Activated CD4-positive, alpha-beta memory T cell treated with anti-CD3 and anti-CD28 coated beads, Interleukin-2, amount 10 ng/mL, durations not matched to agents 7 days and 5 days (primary cell): Measurements from ENCODE around the gene AMBRA1. TPM values are rescaled to one million over a fixed set of nuclear protein-coding genes. Genes with fewer than 3 reads are reported as not detected.

ENCODE experiments used
- CTCF ChIA-PET: fragments of 350-600 bp; sonication (Branson Sonifier 250); formaldehyde crosslinking; loops from one replicate; lab custom pipeline; 2021; ENCODE audit warnings: antibody characterized with exemption, inconsistent platforms; lab: Charles Lee
- POLR2A ChIA-PET: fragments of 350-600 bp; sonication (Branson Sonifier 250); formaldehyde crosslinking; loops from one replicate; lab custom pipeline; 2021; ENCODE audit warnings: antibody characterized with exemption; lab: Charles Lee
- DNase-seq: peaks from one replicate; pipeline ENCODE4 v3.0.0-alpha.2; 2020
- H3K27ac Mint-ChIP-seq: one replicate; pipeline ENCODE4 v1.8.0; 2021; ENCODE audit warnings: mild to moderate bottlenecking, mixed read lengths
- H3K27me3 Mint-ChIP-seq: one replicate; pipeline ENCODE4 v1.8.0; 2021; ENCODE audit warnings: mixed read lengths
- H3K36me3 Mint-ChIP-seq: one replicate; pipeline ENCODE4 v1.8.0; 2021; ENCODE audit warnings: low read depth, mixed read lengths
- H3K4me1 Mint-ChIP-seq: one replicate; pipeline ENCODE4 v1.8.0; 2021; ENCODE audit warnings: mixed read lengths
- H3K4me3 Mint-ChIP-seq: one replicate; pipeline ENCODE4 v1.8.0; 2021; ENCODE audit warnings: mild to moderate bottlenecking, mixed read lengths
- H3K9me3 Mint-ChIP-seq: one replicate; pipeline ENCODE4 v1.8.0; 2021; ENCODE audit warnings: mixed read lengths
- total RNA-seq, 2 experiments: library from RNA; stranded (reverse); gene quantifications; one replicate each; pipeline ENCODE4 v1.2.3, GENCODE V29; 2021

The AMBRA1 gene
- total RNA-seq, 2 experiments from 2014 or later = 34.6 to 35.5 TPM

DNA sequence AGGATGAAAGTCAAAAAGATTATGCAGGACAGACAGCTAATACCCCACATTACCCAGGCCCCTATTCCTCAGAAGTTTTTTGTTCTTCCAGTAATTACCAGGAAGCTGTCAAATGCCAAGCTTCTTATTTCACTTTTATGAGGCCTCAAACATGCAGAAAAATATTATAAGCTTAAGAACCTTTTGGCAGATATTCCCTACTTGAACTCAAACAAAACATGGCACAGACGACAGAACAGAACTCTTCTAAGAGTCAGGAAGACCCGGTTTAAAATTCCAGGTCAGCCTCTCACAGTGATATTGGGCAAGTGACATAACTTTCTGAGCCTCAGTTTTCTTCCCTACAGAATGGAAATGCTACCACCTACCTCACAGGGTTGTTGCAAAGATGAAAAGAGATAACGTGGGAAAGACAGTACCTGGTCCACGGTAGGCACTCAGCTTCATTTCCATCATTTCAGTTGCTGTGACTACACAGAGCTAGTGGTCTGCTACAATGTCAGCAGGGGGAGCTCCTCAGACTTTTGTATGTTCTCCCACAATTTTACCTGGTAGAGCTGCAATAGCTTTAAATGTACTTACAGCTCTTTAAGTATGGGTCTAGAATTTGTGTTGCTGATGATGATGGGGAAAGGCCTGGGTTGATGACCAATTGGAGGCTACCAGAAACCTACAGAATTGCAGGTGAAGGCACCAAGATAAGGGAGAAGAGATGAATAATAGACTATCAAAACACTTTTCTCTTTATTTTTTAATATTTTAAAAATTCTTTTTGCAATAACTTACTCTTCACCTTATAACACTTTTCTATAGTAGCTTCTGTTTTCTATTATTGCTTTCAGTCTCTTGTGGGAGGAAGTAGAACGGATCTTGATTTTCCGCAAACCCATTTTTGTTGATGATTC, 103.9 kb downstream of the AMBRA1 start:
- Mint-ChIP-seq H3K9me3 (no peaks in the 10 kb centered on the region), H3K36me3 (peaks cover 12% of the 10 kb centered on the region)
- POLR2A ChIA-PET = interaction anchor here (0.6 to 1.5 kb wide), 3 partner anchors 10 to 14 kb away, joined by 3 read pairs; no protein-coding TSS in a partner anchor

DNA sequence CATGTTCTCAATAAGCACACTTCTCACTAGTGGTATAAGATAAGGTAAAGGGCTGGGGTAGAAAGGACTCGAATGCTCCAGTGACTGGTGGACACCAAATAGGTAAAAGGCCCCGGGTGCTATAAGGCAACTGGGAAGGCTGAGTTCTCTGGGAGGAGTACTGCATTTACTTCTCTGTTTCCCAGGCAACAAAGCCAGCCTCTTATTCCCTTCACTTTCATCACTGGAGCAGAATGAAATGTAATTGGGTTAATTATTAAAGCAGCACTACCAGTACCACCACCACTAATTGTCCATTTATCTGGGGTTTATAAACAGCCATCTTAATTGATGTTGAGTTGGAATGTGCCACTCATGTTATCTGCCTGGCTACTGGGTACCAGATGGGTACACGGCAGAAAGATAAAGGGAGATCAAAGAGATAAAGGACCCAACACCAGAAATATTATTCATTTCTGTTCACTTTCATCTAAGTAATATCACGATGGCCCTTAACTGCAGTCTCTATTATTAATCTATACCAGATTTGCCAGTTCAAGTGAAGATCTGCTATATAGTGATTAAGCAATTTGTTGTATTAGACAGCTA, 107.9 kb downstream of the AMBRA1 start:
- Mint-ChIP-seq H3K27ac (no peak overlapping the region), H3K36me3 (peaks cover 6% of the 10 kb centered on the region), H3K9me3 (no peaks in the 10 kb centered on the region), H3K4me1 (peaks cover 4% of the 10 kb centered on the region), H3K4me3 (no peak overlapping the region), H3K27me3 (no peaks in the 10 kb centered on the region)
- ChIA-PET CTCF (interaction anchor here (2.5 kb wide), 1 partner anchor 43 kb away, joined by 10 read pairs; no protein-coding TSS in a partner anchor), POLR2A (no interaction called here)
- no peak for DNase-seq

More for the DNA sequence above, 103.9 kb downstream of the AMBRA1 start:
- Mint-ChIP-seq H3K4me3 (no peak overlapping the region), H3K27me3 (no peaks in the 10 kb centered on the region), H3K27ac (no peak overlapping the region), H3K4me1 (peaks cover 3% of the 10 kb centered on the region)
- CTCF ChIA-PET = interaction anchor here (0.6 to 3.1 kb wide), 37 partner anchors 10 to 663 kb away, joined by 3 to 31 read pairs (median 4); partner anchors contain the start of genes AMBRA1 and ATG13
- DNase-seq = peak; percentile 36

DNA sequence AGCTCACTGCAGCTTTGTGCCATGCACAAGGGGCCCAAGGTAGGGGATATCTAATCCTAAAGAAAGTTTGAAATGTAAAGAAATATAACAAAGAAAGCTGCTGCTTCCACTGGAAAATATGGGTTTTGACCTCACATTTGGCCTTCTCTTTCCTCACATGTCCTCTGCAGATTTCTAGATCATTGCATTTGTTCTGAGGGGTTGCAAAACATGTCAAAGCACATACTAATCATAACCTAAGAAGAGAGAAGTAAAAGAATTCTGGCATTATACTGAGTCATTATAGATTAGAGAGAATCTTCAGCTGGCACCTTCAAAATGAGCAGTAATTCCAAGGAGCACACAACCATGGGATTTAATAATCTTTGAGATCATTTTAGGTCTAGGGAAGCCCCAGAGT, 109.7 kb downstream of the AMBRA1 start:
- Mint-ChIP-seq H3K27me3 (no peaks in the 10 kb centered on the region), H3K4me3 (no peak overlapping the region), H3K9me3 (no peaks in the 10 kb centered on the region), H3K36me3 (peaks cover 3% of the 10 kb centered on the region), H3K27ac (no peak overlapping the region), H3K4me1 (peaks cover 4% of the 10 kb centered on the region)
- no peak for DNase-seq
- CTCF ChIA-PET = interaction anchor here (2.2 kb wide), 1 partner anchor 45 kb away, joined by 5 read pairs; no protein-coding TSS in a partner anchor
- POLR2A ChIA-PET = no interaction called here

DNA sequence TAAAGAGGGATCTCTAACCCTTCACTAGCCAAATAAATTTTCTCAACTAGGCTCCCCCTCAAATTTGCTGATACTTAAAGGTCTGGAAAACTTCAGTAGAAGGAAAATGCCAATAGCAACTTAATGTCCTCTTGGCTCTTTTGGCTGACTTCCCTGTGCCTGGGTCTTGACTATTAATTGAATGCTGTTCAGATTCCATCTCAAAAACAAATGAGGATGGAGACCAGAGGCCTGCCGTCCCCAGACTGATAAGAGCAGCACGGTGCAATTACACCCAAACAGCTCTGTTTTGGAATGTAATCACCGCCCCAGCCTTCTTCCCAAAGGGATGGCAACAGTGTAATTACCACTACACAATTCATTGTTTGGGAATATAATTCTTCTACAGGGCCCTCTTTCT, 112.9 kb downstream of the AMBRA1 start:
- CTCF ChIA-PET = interaction anchor here (1.4 kb wide), 1 partner anchor 48 kb away, joined by 6 read pairs; no protein-coding TSS in a partner anchor
- DNase-seq = no peak
- no peak overlapping the region for H3K27ac Mint-ChIP-seq
- H3K9me3 Mint-ChIP-seq = no peaks in the 10 kb centered on the region
- no peaks in the 10 kb centered on the region for H3K27me3 Mint-ChIP-seq
- no peak overlapping the region for H3K4me3 Mint-ChIP-seq
- POLR2A ChIA-PET = no interaction called here
- H3K36me3 Mint-ChIP-seq = peaks cover 6% of the 10 kb centered on the region
- H3K4me1 Mint-ChIP-seq = peaks cover 16% of the 10 kb centered on the region

DNA sequence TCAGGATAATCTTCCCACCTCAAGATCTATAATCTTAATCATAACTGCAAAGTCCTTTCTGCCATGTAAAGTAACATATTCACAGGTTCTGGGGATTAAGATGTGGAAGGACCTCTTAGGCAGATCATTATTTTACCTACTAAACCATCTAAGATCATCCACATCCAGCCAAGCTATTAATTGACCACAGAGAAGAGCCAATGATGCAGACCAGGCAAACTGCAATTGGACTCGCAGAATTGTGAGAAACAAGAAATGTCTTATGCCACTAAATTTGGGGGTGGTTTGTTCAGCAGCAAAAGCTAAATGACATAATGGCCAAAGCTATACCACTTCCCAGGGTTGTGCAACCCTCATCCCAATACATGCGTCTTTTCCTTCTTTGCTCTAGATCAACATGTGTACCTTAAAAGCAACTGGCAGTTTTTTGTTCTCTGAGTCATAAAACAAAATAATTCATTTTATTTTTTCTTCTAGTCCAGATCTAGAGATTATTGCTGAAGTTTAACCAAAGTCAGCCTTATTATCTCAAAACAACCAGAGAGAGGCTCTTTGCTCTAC, 113.6 kb downstream of the AMBRA1 start:
- H3K9me3 Mint-ChIP-seq = no peaks in the 10 kb centered on the region
- CTCF ChIA-PET = interaction anchor here (1.4 to 4.1 kb wide), 2 partner anchors 10 to 49 kb away, joined by 6 to 17 read pairs; no protein-coding TSS in a partner anchor
- DNase-seq = no peak
- no peak overlapping the region for H3K4me3 Mint-ChIP-seq
- POLR2A ChIA-PET = no interaction called here
- no peaks in the 10 kb centered on the region for H3K27me3 Mint-ChIP-seq
- H3K27ac Mint-ChIP-seq = no peak overlapping the region
- H3K4me1 Mint-ChIP-seq = peaks cover 22% of the 10 kb centered on the region
- H3K36me3 Mint-ChIP-seq = peaks cover 8% of the 10 kb centered on the region

DNA sequence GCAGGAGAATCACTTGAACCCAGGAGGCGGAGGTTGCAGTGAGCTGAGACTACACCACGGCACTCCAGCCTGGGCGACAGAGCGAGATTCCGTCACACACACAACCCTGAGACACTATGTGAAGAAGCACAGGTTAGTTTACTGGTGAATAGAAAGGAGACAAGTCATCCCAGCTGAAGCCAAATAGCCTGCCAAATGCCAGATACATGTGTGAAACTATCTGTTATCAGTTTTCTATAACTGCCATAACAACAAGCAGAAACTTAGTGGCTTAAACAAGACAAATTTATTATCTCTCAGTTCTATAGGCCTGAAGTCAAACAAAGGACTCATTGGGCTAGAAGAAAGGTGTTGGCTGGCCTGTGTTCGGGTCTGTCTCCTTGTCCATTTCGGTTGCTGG, 114.2 kb downstream of the AMBRA1 start:
- CTCF ChIA-PET = interaction anchor here (1.4 to 4.1 kb wide), 3 partner anchors 10 to 50 kb away, joined by 3 to 17 read pairs (median 6); no protein-coding TSS in a partner anchor
- Mint-ChIP-seq H3K27ac (no peak overlapping the region), H3K4me3 (no peak overlapping the region), H3K27me3 (no peaks in the 10 kb centered on the region), H3K9me3 (no peaks in the 10 kb centered on the region), H3K4me1 (peaks cover 29% of the 10 kb centered on the region), H3K36me3 (peaks cover 8% of the 10 kb centered on the region)
- no peak for DNase-seq
- POLR2A ChIA-PET = no interaction called here

DNA sequence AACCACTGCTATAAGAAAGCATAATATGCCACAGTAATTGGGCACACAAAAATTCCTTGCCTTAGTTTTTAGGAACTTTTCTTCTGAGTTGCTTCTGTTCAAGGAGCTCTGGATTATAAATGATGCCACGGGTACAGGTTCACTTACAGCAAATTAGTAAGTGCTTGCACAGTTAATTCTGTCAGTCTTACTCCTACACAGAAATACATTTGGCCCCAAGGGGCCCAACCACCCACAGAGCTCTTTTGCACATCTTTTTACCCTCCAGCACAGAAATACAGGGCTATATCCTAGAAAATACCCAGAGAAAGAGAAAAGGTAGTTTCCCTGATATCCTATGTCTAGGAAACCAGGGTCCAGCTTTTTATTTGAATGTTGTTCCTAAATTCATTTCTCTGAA, 115.6 kb downstream of the AMBRA1 start:
- Mint-ChIP-seq H3K4me3 (no peak overlapping the region), H3K9me3 (no peaks in the 10 kb centered on the region), H3K36me3 (peaks cover 6% of the 10 kb centered on the region), H3K27me3 (no peaks in the 10 kb centered on the region), H3K4me1 (peaks cover 34% of the 10 kb centered on the region), H3K27ac (no peak overlapping the region)
- POLR2A ChIA-PET = no interaction called here
- no peak for DNase-seq
- CTCF ChIA-PET = interaction anchor here (1.4 to 4.1 kb wide), 2 partner anchors 12 to 51 kb away, joined by 3 to 17 read pairs; no protein-coding TSS in a partner anchor

DNA sequence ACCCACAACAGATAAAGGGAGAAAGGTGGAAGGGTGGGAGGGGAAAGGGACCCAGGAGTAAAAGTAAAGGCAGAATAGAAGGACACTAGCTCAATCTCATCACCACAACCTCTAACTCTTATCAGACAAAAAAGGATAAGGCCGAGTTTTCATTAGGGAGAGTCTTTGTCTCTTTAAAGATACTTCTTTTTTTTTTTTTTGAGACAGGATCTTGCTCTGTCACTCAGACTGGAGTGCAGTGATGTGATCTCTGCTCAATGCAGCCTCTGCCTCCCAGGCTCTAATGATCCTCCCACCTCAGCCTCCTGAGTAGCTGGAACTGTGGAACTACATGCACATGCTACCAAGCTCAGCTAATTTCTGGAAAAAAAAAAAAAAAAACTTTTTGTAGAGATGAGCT, 116.7 kb downstream of the AMBRA1 start:
- peaks cover 5% of the 10 kb centered on the region for H3K36me3 Mint-ChIP-seq
- CTCF ChIA-PET = interaction anchor here (0.7 to 4.1 kb wide), 4 partner anchors 10 to 85 kb away, joined by 4 to 17 read pairs (median 6); no protein-coding TSS in a partner anchor
- no peaks in the 10 kb centered on the region for H3K9me3 Mint-ChIP-seq

DNA sequence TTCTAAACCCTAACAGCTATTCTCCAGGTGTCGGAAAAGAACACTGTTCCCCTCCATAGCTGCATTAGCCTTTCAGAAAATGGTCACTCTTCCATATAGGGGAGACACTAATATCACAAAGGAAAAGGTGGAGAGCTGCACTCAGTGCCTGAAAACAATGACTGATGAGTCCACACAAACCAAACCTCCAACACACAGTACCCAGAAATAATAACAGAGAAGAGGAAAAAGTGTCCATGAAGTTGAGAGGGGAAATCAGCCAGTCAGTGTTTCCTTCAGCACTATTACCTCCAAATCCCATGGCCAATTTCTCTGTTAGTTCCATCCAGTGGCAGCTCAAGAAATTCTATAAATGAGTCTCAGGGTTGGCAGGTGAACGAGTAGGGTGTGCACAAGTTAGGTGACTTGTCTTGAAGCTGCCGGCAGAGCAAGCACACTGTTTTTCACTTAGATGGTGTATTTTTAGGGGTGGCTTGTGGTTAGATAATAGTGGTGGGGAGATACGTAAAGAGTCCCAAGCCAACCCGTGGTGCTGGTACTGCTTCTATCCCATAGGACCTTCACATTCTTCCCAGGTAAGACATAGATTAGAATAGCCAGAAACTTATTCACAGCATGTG, 117.8 kb downstream of the AMBRA1 start:
- H3K4me1 Mint-ChIP-seq = peaks cover 37% of the 10 kb centered on the region
- POLR2A ChIA-PET = no interaction called here

More for the DNA sequence above, 116.7 kb downstream of the AMBRA1 start:
- POLR2A ChIA-PET = interaction anchor here (0.7 kb wide), 1 partner anchor 16 kb away, joined by 3 read pairs; no protein-coding TSS in a partner anchor
- Mint-ChIP-seq H3K4me3 (no peak overlapping the region), H3K27ac (no peak overlapping the region), H3K27me3 (no peaks in the 10 kb centered on the region), H3K4me1 (peaks cover 37% of the 10 kb centered on the region)
- DNase-seq = no peak

DNA sequence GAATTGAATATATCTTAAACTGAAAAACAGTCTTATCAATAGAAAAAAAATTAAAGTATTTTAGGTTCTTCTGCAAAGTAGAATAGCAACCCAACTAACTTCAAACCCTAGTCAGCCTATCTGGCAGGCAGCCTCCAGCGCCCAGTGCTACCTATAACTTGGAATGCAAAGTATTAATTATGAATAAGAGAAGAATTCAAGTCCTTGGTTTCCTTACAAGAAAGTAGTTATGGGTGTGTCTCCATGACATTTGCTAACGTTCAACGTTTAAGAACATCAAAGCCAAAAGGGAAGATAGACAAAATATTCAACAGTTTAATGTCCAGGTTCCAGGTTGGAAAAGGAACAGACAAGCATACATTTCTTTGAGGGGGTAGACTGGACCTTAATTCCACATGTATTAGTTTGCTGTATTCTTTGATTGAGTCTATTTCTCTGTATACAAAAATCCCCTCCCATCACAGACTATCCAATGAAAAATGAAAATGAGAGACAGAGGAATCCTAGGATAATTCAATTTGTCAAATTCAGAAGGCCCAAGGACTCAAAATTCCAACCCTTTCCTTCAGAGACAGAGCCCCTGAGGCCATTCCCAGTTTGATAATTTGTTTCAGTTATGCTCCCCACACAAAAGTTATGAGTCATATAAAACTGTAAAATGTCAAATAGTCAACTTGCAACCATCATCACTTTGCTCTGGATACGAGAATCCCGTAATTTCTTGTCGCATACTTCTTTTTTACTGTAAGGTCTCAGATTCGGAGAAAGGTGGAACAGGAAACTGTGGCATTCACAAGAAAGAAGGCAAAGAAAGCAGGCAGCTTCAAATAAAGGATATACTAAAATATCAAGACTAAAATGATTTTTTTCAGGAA, 118.5 kb downstream of the AMBRA1 start:
- peaks cover 5% of the 10 kb centered on the region for H3K36me3 Mint-ChIP-seq
- peaks cover 37% of the 10 kb centered on the region for H3K4me1 Mint-ChIP-seq
- ChIA-PET POLR2A (no interaction called here), CTCF (interaction anchor here (1.0 to 1.4 kb wide), 2 partner anchors 14 to 54 kb away, joined by 3 to 7 read pairs; no protein-coding TSS in a partner anchor)
- H3K27ac Mint-ChIP-seq = peak overlapping the region; percentile 63
- H3K27me3 Mint-ChIP-seq = no peaks in the 10 kb centered on the region
- no peaks in the 10 kb centered on the region for H3K9me3 Mint-ChIP-seq
- no peak for DNase-seq
- H3K4me3 Mint-ChIP-seq = no peak overlapping the region

More for the DNA sequence above, 117.8 kb downstream of the AMBRA1 start:
- CTCF ChIA-PET = interaction anchor here (0.7 to 4.1 kb wide), 5 partner anchors 12 to 84 kb away, joined by 3 to 17 read pairs (median 4); no protein-coding TSS in a partner anchor
- Mint-ChIP-seq H3K4me3 (no peak overlapping the region), H3K9me3 (no peaks in the 10 kb centered on the region), H3K36me3 (peaks cover 5% of the 10 kb centered on the region), H3K27ac (peak overlapping the region; percentile 63), H3K27me3 (no peaks in the 10 kb centered on the region)
- no peak for DNase-seq

DNA sequence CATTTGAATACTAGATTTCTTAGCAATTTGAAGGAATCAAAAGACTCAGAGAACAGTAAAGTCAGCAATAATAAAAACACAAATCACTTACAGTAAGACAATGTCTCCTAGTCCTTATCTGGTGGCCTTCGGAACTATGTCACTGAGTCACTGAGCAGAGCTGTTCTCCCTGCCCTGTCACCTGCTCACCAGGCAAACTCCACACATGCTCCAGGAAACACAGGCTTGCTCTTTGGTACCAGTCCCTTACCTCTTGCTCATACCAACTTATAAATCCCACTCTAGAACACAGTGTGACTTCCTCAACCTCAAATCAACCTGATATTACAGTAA, 121.2 kb downstream of the AMBRA1 start:
- H3K27ac Mint-ChIP-seq = no peak overlapping the region
- H3K4me1 Mint-ChIP-seq = peaks cover 37% of the 10 kb centered on the region
- POLR2A ChIA-PET = interaction anchor here (1.0 kb wide), 1 partner anchor 73 kb away, joined by 3 read pairs; no protein-coding TSS in a partner anchor
- no peak for DNase-seq
- no peak overlapping the region for H3K4me3 Mint-ChIP-seq
- H3K9me3 Mint-ChIP-seq = no peaks in the 10 kb centered on the region
- H3K36me3 Mint-ChIP-seq = peaks cover 5% of the 10 kb centered on the region
- no peaks in the 10 kb centered on the region for H3K27me3 Mint-ChIP-seq
- CTCF ChIA-PET = interaction anchor here (1.0 kb wide), 1 partner anchor 17 kb away, joined by 3 read pairs; no protein-coding TSS in a partner anchor
